ENCODE measurements around the gene PIGU. TPM values are rescaled to one million over a fixed set of nuclear protein-coding genes. Genes with fewer than 3 reads are reported as not detected.
"Not testable (repeated sequence)": the region's sequence is repeated elsewhere in the genome, so short reads cannot be mapped to it uniquely, and the experiment has no call there.

PIGU gene
- total RNA-seq, 1 experiment from 2014 or later = 32.1 TPM

- in situ Hi-C loops (cut with HindIII; ENCODE audit: low pct_unique_long_range_greater_than_20kb, low sequenced_read_pairs) = no loop called here
- peak; percentile 98 for DNase-seq (ENCODE audit: low read depth, low spot score)
These were observed 160.4 kb downstream of the PIGU start, which contains the start of gene DYNLRB1 for GRCh38 chr20:34516247-34517113. Gene DYNLRB1, plus strand, starts transcription at chr20:34516422. Its CDS starts 37 bp downstream, at chr20:34516459.

- in situ Hi-C loops (cut with HindIII; ENCODE audit: low pct_unique_long_range_greater_than_20kb, low sequenced_read_pairs) = no loop called here
- peak; percentile 64 for DNase-seq (ENCODE audit: low read depth, low spot score)
These were observed 161.2 kb downstream of the PIGU start for GRCh38 chr20:34515484-34516246.

- in situ Hi-C loops (cut with HindIII; ENCODE audit: low pct_unique_long_range_greater_than_20kb, low sequenced_read_pairs) = no loop called here
- DNase-seq (ENCODE audit: low read depth, low spot score) = peak; percentile 13
These were observed 161.9 kb downstream of the PIGU start for GRCh38 chr20:34514897-34515483.

GRCh38 chr20:34514034-34514433, 162.9 kb downstream of the PIGU start:
- in situ Hi-C loops (cut with HindIII; ENCODE audit: low pct_unique_long_range_greater_than_20kb, low sequenced_read_pairs) = not testable (repeated sequence)

GRCh38 chr20:34512955-34513419, 163.9 kb downstream of the PIGU start:
- DNase-seq (ENCODE audit: low read depth, low spot score) = no peak
- in situ Hi-C loops (cut with HindIII; ENCODE audit: low pct_unique_long_range_greater_than_20kb, low sequenced_read_pairs) = no loop called here

More at GRCh38 chr20:34514034-34514433, 162.9 kb downstream of the PIGU start:
- DNase-seq (ENCODE audit: low read depth, low spot score) = not testable (repeated sequence)

- DNase-seq (ENCODE audit: low read depth, low spot score) = no peak
- in situ Hi-C loops (cut with HindIII; ENCODE audit: low pct_unique_long_range_greater_than_20kb, low sequenced_read_pairs) = no loop called here
These were observed 164.5 kb downstream of the PIGU start for GRCh38 chr20:34512266-34512954.

GRCh38 chr20:34511891-34512265, 165.0 kb downstream of the PIGU start:
- DNase-seq (ENCODE audit: low read depth, low spot score) = no peak
- in situ Hi-C loops (cut with HindIII; ENCODE audit: low pct_unique_long_range_greater_than_20kb, low sequenced_read_pairs) = no loop called here

GRCh38 chr20:34510575-34510974, 166.3 kb downstream of the PIGU start:
- no peak for DNase-seq (ENCODE audit: low read depth, low spot score)
- in situ Hi-C loops (cut with HindIII; ENCODE audit: low pct_unique_long_range_greater_than_20kb, low sequenced_read_pairs) = no loop called here

Small RNA genes lying within 50 kb of the gene (small RNA-seq; reads per million reads assigned to genes)
- gene AL118520.1 (0 reads per million in 2 experiments), gene RF00019 (0 reads per million in 2 experiments)

Other genes with a start within 250 kb of the PIGU start
- 223 and 259 TPM in 2 replicates for gene DYNLRB1, start 160.7 kb downstream of the PIGU start, total RNA-seq (2014; rRNA removed; shearing (Covaris generic))
- 1.1 and 1.5 TPM in 2 replicates for gene MAP1LC3A, start 118.4 kb downstream of the PIGU start, total RNA-seq (2014; rRNA removed; shearing (Covaris generic))
- 6.5 TPM in 2 replicates for gene TP53INP2, start 27.3 kb upstream of the PIGU start, total RNA-seq (2014; rRNA removed; shearing (Covaris generic))
- gene NCOA6, start 148.6 kb upstream of the PIGU start, total RNA-seq (2014; rRNA removed; shearing (Covaris generic)) = 6.1 and 6.5 TPM in 2 replicates
- 4.4 and 8.0 TPM in 2 replicates for gene GGT7, start 195.8 kb upstream of the PIGU start, total RNA-seq (2014; rRNA removed; shearing (Covaris generic))
- gene ACSS2, start 199.5 kb upstream of the PIGU start, total RNA-seq (2014; rRNA removed; shearing (Covaris generic)) = 35.7 and 38.9 TPM in 2 replicates